Aorta (tissue), 5 donors: ENCODE measurements around the gene POU2AF1. TPM values are rescaled to one million over a fixed set of nuclear protein-coding genes. Genes with fewer than 3 reads are reported as not detected.

ENCODE experiments used
- ATAC-seq: fragments of 200-7000 bp; cut with Tn5 transposase; one replicate; pipeline ENCODE4 v1.9.1; 2022; ENCODE audit warnings: moderate library complexity; ENCODE audit not compliant: low FRiP score
- DNase-seq, 2 donors: peaks; one replicate each; pipeline ENCODE4 v3.0.0-alpha.2; 2020
- H3K27ac ChIP-seq, 2 donors: one replicate each; pipeline ENCODE4 v1.5.1; 2013; ENCODE audit warnings: low read length in 2 of 2, mild to moderate bottlenecking in 2 of 2, moderate library complexity in 2 of 2, control low read depth in 1 of 2, inconsistent platforms in 1 of 2, low read depth in 1 of 2
- H3K27me3 ChIP-seq, 2 donors: one replicate each; pipeline ENCODE4 v1.6.1; 2013; ENCODE audit warnings: control low read depth in 1 of 2, low read length in 1 of 2, mild to moderate bottlenecking in 1 of 2, moderate library complexity in 1 of 2; ENCODE audit not compliant: insufficient read depth in 2 of 2, control insufficient read depth in 1 of 2
- H3K36me3 ChIP-seq, 2 donors: one replicate each; pipeline ENCODE4 v1.6.1; 2013; ENCODE audit warnings: control low read depth in 1 of 2, low read length in 1 of 2, mild to moderate bottlenecking in 1 of 2; ENCODE audit not compliant: insufficient read depth in 2 of 2, control insufficient read depth in 1 of 2
- H3K4me1 ChIP-seq, 2 donors: one replicate each; pipeline ENCODE4 v1.6.1; 2013; ENCODE audit warnings: low read length in 2 of 2, control low read depth in 1 of 2, mild to moderate bottlenecking in 1 of 2, moderate library complexity in 1 of 2; ENCODE audit not compliant: insufficient read depth in 2 of 2, control insufficient read depth in 1 of 2
- H3K4me3 ChIP-seq, 2 donors: one replicate each; pipeline ENCODE4 v1.5.1; 2013; ENCODE audit warnings: low read length in 2 of 2, control low read depth in 1 of 2, mild to moderate bottlenecking in 1 of 2
- H3K9me3 ChIP-seq: one replicate; pipeline ENCODE4 v1.6.1; 2013; ENCODE audit warnings: mild to moderate bottlenecking, low read length; ENCODE audit not compliant: control insufficient read depth
- WGBS, 2 donors: extraction: QIAGEN DNeasy Blood & Tissue Kit; methylation state at CpG; one replicate each; pipeline ENCODE4 v1.1.7; 2013; 5-methylcytosine and 5-hydroxymethylcytosine counted together
- intact Hi-C, 2 donors: fragments of 100-400 bp; cut with DNase I; formaldehyde crosslinking; loops; one replicate each; pipeline versions ENCODE4 v1.14.2 to v1.15.0; 2022
- polyA plus RNA-seq, 2 donors: library from polyadenylated mRNA; stranded (reverse); fragments of 200-250 nt; gene quantifications; one replicate each; pipeline ENCODE4 v1.2.3, GENCODE V29; 2013
- total RNA-seq, 2 donors: library from RNA; stranded (reverse); fragmentation: NEBNext Ultra II Directional; extraction: Animal tissue kit (Norgen Biotek cat#: 25700); gene quantifications; one replicate each; pipeline ENCODE4 v1.2.1, GENCODE V29; 2021
- donor health status: healthy with polysubstance abuse.
- donor health status: Bipolar disorder and iron deficiency.
- donor health status: DM: no; HTN: no; CAD: no.
- donor health status: DM: no; HTN: no; CAD: no.
- donor health status: DM: yes; HTN: yes; CAD: no.

Gene POU2AF1
- total and polyA plus RNA-seq, 4 donors: 0.05 to 1.2 (median 0.54) TPM

DNA sequence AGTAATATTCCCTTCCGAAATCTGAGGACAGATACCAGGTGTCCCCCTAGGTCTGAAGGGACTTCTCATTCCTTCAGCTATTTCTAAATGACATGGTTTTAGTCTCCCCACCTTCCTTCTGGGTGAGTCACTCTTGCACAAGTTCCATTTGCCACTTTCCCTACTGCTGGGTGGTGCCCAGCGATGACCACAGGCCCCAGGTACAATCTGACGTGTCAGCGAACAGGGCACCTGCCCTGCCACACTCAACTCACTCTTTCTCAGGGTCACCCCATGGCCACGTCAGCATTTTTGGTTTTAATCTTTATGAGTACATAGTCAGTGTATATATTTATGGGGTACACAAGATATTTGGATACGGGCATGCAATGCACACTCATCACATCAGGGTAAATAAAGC, 17.2 kb downstream of the POU2AF1 start:
- 87 to 93% methylated on average over 6 of the region's 6 CpGs for WGBS, 2 donors
- H3K4me1 ChIP-seq: no peaks in the 10 kb centered on the region
- intact Hi-C loops: no loop called here
- H3K27me3 ChIP-seq: no peaks in the 10 kb centered on the region
- DNase-seq (no peak), ATAC-seq (no peak)
- no peaks in the 10 kb centered on the region for H3K36me3 ChIP-seq
- H3K27ac ChIP-seq: no peak overlapping the region
- no peak overlapping the region for H3K4me3 ChIP-seq
- H3K9me3 ChIP-seq: no peaks in the 10 kb centered on the region

DNA sequence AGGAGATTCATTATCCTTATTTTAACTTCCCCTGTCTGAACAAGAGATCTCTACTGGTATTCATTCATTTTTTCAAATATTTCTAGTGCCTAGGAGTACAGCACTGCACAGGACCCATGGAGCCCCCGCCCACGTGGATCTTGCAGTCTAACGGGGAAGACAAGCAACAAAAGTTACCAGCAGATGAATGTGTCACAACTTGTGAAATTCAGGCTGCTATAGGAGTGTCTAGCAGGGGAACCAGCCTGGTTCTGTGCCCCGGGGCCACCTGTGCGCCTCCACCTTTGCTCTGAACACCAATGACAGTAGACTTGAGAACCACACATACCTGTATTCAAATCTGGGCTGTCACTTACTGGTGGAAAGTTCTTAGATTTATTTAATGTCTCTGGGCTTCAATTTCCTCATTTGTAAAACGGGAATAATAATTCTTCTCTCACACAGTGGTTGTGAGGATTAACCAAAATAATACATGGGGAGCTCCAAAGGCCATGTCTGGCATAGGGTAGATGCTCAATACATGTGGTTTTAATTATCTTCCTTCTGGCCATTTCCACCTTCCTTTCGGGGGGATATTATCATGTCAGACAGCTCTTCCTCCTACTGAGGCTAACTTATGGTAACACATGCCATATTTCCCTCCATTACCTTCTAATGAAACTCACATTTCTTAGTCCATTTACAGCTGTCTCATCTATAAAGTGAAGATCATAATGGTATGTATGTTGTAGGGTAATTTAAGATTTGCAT, 17.8 kb downstream of the POU2AF1 start:
- ATAC-seq (no peak), DNase-seq (no peak)
- intact Hi-C loops: no loop called here
- Histone ChIP-seq H3K9me3 (no peaks in the 10 kb centered on the region), H3K27ac (no peak overlapping the region), H3K36me3 (no peaks in the 10 kb centered on the region), H3K4me1 (no peaks in the 10 kb centered on the region), H3K4me3 (no peak overlapping the region), H3K27me3 (no peaks in the 10 kb centered on the region)
- WGBS, 2 donors: 88 to 91% methylated on average over 7 of the region's 7 CpGs

DNA sequence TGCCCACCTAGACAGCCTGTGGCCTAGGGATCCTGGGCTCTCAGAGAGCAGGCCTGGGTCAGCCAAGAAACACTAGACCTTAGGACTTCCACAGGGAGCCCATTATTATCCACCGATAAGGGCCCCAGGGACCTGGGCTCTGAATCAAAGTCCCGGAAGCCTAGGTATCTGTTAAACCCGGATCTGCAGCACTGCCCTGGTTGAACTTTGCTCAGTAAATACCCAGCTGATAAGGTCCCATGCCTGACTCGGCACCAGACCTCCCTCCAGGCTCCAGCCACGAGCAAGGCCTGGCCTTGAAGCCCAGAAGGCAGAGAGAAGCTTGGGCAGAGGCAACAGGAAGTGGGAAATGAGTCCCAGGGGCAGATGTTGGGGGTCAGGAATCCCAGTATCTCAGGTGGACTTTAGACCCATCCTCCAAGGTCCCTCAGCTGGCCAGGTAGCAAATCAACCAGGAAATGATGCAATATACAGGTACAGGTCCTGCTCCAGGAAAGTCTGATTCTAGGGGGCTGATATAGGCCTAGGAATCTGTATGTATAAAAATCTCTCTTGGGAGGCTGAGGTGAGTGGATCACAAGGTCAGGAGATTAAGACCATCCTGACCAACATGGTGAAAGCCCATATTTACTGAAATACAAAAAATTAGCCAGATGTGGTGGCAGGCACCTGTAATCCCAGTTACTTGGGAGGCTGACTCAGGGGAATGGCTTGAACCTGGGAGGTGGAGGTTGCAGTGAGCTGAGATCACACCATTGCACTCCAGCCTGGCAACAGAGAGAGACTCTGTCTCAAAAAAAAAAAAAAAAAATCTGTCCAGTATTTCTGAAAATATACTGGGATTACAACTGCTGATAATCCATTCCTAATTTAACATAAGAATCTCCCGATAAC, 18.7 kb downstream of the POU2AF1 start:
- no peak overlapping the region for H3K4me3 ChIP-seq
- no peak for ATAC-seq
- intact Hi-C loops: no loop called here
- DNase-seq: no peak
- H3K27ac ChIP-seq: no peak overlapping the region
- no peaks in the 10 kb centered on the region for H3K9me3 ChIP-seq
- no peaks in the 10 kb centered on the region for H3K27me3 ChIP-seq
- H3K4me1 ChIP-seq: no peaks in the 10 kb centered on the region
- no peaks in the 10 kb centered on the region for H3K36me3 ChIP-seq
- WGBS, 2 donors: 88 to 91% methylated on average over 6 of the region's 6 CpGs

DNA sequence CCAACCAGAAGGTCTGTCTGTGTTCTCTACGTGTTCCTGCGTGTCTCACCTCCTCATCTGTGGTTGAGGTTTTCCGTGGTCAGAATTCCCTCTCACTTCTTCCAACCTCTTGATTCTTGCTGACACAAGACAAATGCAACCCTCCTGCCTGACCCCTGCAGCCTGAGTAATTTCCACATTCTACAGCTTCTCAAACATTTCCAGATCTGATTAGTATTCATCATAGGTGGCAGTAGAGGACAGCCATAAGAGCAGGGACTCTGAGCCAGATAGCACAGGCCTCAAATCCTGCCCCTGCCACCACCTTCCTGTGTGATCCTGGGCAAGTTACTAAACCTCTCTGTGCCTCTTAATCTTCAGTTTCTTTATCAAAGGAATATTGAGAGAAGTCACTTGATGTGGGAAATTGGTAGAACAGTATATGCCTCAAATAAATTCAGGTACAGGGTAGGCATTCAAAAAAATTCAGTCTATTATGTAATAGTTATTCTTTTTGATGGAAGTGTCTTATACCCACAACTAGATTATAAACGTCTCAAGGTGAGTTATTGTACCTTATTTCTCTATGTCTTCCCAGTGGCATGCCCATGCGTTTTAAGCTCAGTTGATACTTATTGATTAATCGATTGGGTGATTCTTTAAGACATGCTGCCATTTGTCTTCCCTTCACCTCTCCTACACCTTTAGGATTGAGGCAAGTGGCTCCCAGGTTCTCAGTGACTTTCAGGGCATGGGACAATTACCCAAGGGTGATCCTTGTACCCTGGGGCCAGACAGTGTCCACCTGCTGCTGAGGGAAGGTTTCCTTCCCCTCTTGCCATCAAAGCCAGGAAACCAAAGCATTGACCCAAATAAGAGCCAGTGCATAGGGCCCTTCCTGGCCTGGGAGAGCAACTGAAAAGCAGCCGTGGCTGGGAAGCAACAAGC, 19.6 kb downstream of the POU2AF1 start:
- Histone ChIP-seq H3K27ac (no peak overlapping the region), H3K4me3 (no peak overlapping the region), H3K36me3 (no peaks in the 10 kb centered on the region), H3K9me3 (no peaks in the 10 kb centered on the region), H3K4me1 (no peaks in the 10 kb centered on the region), H3K27me3 (no peaks in the 10 kb centered on the region)
- WGBS, 2 donors: 90 to 93% methylated on average over 7 of the region's 7 CpGs
- no peak for DNase-seq
- ATAC-seq: no peak
- intact Hi-C loops: loop anchor here in 1 of 2 donors (10.0 kb wide), 1 partner anchor 55 kb away; no protein-coding TSS in a partner anchor

DNA sequence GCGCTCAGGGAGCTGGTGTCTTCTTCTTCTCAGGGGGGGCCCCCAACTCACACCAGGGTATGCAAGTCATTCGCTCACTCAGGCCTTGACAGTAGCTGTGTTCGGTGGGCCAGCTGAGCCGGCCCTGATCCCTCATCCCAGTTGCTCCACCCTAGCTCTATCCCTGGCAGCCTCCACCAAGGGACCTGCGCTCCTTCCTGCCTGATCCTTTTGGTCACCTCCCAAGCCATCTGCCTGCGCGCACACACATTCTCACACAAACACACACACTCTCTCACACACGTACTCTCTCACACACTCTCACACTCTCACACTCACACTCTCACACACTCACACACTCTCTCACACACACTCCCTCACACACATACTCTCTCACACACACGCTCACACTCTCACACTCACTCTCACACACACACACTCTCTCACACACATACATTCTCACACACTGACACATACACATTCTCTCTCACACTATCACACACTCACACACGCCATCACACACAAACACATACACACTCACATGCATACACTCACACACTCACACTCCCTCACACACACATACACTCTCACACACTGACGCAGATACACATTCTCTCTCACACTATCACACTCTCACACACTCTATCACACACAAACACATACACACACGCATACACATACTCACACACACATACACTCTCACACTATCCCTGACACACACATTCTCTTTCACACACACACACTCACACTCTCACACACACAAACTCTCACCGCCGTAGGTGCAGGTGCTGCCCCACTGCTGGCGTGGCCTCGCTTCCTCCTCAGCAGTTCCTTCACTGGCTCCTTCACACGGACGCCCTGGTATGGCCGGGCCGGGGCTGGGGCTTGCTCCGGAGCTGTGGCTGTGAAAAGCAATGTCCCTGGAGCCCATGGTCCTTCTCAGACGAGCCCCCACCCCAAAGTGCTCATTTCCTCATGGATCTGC, 20.8 kb downstream of the POU2AF1 start:
- Histone ChIP-seq H3K4me1 (no peaks in the 10 kb centered on the region), H3K9me3 (no peaks in the 10 kb centered on the region), H3K4me3 (no peak overlapping the region), H3K27me3 (no peaks in the 10 kb centered on the region), H3K27ac (no peak overlapping the region), H3K36me3 (no peaks in the 10 kb centered on the region)
- intact Hi-C loops: loop anchor here in 1 of 2 donors (10.0 kb wide), 1 partner anchor 54 kb away; no protein-coding TSS in a partner anchor
- WGBS, 2 donors: 86 to 90% methylated on average over 21 to 22 of the region's 22 CpGs
- no peak for DNase-seq
- ATAC-seq: no peak

DNA sequence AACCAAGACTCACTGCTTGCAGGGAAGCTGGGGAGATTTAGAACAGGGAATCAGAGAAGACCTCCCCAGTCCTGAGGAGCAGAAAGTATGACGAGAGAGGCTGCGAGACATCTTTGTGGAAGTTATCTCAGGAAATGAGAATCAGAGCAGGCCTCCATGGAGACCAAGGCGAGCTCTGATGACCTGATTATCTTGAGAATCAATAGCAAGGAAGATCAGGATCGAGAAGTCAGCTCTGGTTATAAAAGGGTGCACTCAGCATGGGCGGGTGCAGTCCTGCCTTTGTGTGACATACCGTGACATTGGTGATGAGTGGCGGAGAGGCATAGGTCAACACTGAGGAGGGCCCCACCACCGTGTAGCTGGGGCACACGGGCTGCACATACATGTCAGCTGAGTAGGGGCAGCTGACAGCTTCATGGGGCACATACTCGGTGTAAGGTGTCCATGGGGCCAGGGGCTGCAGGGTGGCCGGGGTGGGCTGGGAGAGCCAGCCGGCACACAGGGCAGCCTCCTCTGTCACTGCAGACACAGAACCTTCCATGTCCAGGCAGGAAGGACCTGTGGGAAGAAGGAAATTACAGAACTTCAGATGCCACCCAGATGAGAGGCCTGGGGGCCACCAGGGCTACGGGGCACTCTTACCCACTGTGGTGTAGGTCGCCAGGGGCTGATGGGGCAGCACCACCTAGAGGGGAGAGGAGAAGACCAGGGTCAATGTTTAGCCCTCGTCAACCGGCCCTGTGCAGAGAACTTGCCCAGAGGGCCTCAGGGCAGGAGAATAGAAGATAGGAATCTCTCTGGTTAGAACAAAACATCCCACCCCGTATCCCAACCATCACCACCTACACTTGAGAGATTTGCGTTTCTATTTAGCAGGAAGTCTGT, 21.7 kb downstream of the POU2AF1 start:
- WGBS, 2 donors: 90 to 93% methylated on average over 18 of the region's 18 CpGs
- intact Hi-C loops: loop anchor here in 1 of 2 donors (10.0 kb wide), 1 partner anchor 53 kb away; no protein-coding TSS in a partner anchor

DNA sequence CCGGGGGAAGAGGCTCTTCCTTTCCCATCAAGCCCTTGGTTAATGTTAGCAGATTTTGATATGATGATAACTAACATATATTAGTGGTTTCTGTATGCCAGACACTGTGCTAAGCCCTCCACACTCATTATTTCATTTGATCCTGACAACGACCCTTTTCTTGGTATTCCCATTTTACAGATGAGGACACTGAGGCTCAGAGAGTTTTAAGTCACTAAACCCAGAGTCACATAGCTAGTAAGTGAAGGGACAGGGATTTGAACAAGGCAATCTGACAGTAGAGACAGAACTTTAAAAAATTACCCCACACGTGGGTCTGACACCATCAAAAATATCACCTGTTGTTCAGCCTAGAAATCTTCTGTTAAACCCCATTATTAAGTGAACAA, 22.4 kb downstream of the POU2AF1 start:
- Histone ChIP-seq H3K4me1 (no peaks in the 10 kb centered on the region), H3K27me3 (no peaks in the 10 kb centered on the region), H3K9me3 (no peaks in the 10 kb centered on the region), H3K27ac (no peak overlapping the region), H3K36me3 (no peaks in the 10 kb centered on the region), H3K4me3 (no peak overlapping the region)
- no peak for ATAC-seq
- DNase-seq: no peak
- intact Hi-C loops: loop anchor here in 1 of 2 donors (10.0 kb wide), 1 partner anchor 52 kb away; no protein-coding TSS in a partner anchor
- WGBS, 2 donors: 88 to 92% methylated on average over 3 of the region's 3 CpGs

More for the DNA sequence above, 21.7 kb downstream of the POU2AF1 start:
- DNase-seq (no peak), ATAC-seq (no peak)
- Histone ChIP-seq H3K27me3 (no peaks in the 10 kb centered on the region), H3K36me3 (no peaks in the 10 kb centered on the region), H3K9me3 (no peaks in the 10 kb centered on the region), H3K4me3 (no peak overlapping the region), H3K27ac (no peak overlapping the region), H3K4me1 (no peaks in the 10 kb centered on the region)
